K562 (cell line): ENCODE results near the gene ERG28. TPM values are rescaled to one million over a fixed set of nuclear protein-coding genes. Genes with fewer than 3 reads are reported as not detected.

Experiments used
- ATAC-seq: fragments of 200-7000 bp; cut with Tn5 transposase; 3 replicates; pipeline ENCODE4 v1.9.1; 2020; ENCODE audit warnings: moderate library complexity
- BruUV-seq: library from RNA; stranded (reverse); fragments of 400-500 nt; replicated peaks from 2 replicates; lab custom pipeline; 2021; lab: Mats Ljungman, UMichigan
- CTCF ChIA-PET: fragments of 300-600 bp; formaldehyde crosslinking; extraction: SDS; loops from one replicate; lab custom pipeline; 2021; ENCODE audit warnings: low intra/inter-chr PET ratio; lab: Yijun Ruan, JAX
- POLR2A ChIA-PET: fragments of 300-600, 350-650 bp; sonication (Branson Sonifier 250); formaldehyde crosslinking; extraction: SDS; loops from one replicate; lab custom pipeline; 2021; ENCODE audit warnings: antibody characterized with exemption, inconsistent platforms; lab: Yijun Ruan, JAX
- DNase-seq, 4 experiments: peaks; one replicate each; pipeline versions ENCODE4 v3.0.0 to v3.0.0-alpha.2; 2011 to 2018; ENCODE audit warnings: low spot score in 3 of 4, mixed read lengths in 3 of 4; ENCODE audit errors: extremely low read depth in 1 of 4
- FAIRE-seq: peaks from 2 replicates; lab custom pipeline; 2011; peaks lifted over from hg19 to GRCh38; lab: Jason Lieb, UNC
- H2AFZ ChIP-seq: 2 replicates; pipeline ENCODE4 v1.6.0; 2011; ENCODE audit warnings: low read depth, low read length, control low read depth, inconsistent platforms
- H3K27ac ChIP-seq: fragments of 200-600 bp; 3 replicates; pipeline ENCODE4 v1.8.0; 2011; ENCODE audit warnings: low read depth, mild to moderate bottlenecking, control low read depth, inconsistent platforms, low read length, moderate library complexity, mixed read lengths; ENCODE audit errors: extremely low read depth
- H3K27me3 ChIP-seq, 2 experiments: fragments of 300-600 bp in 1 of 2; 2 replicates in 1 of 2; 3 replicates in 1 of 2; pipeline versions ENCODE4 v1.6.0 to v1.8.0; 2011; ENCODE audit warnings: inconsistent platforms in 2 of 2, low read length in 2 of 2, mild to moderate bottlenecking in 1 of 2, mixed read lengths in 1 of 2, moderate library complexity in 1 of 2; ENCODE audit not compliant: control insufficient read depth in 2 of 2, insufficient read depth in 2 of 2
- H3K36me3 ChIP-seq: fragments of 300-600 bp; 3 replicates; pipeline ENCODE4 v1.8.0; 2011; ENCODE audit warnings: mild to moderate bottlenecking, low read length, inconsistent platforms; ENCODE audit not compliant: control insufficient read depth, insufficient read depth
- H3K4me1 ChIP-seq, 2 experiments: fragments of 200-600 bp in 1 of 2; replicated peaks in 1 of 2; 2 replicates in 1 of 2; 3 replicates in 1 of 2; pipeline versions ENCODE4 v1.5.1 to v1.8.0; 2011; ENCODE audit warnings: inconsistent platforms in 2 of 2, low read length in 2 of 2, mild to moderate bottlenecking in 1 of 2, mixed read lengths in 1 of 2, moderate library complexity in 1 of 2; ENCODE audit not compliant: control insufficient read depth in 2 of 2, insufficient read depth in 2 of 2
- H3K4me2 ChIP-seq: 2 replicates; pipeline ENCODE4 v1.6.1; 2011; ENCODE audit warnings: low read length, control low read depth, inconsistent platforms, mixed read lengths; ENCODE audit not compliant: insufficient read depth
- H3K4me3 ChIP-seq: fragments of 200-600 bp; sonication (generic), shearing (Covaris generic); 2 replicates; pipeline ENCODE4 v1.5.1; 2016; ENCODE audit warnings: control low read depth, inconsistent platforms
- H3K79me2 ChIP-seq: fragments of 200-600 bp; 3 replicates; pipeline ENCODE4 v1.8.0; 2011; ENCODE audit warnings: low read length, inconsistent platforms; ENCODE audit not compliant: control insufficient read depth, insufficient read depth
- H3K9ac ChIP-seq, 2 experiments: 2 replicates each; pipeline versions ENCODE4 v1.6.0 to v1.6.1; 2011; ENCODE audit warnings: low read depth in 2 of 2, low read length in 2 of 2, control low read depth in 1 of 2, inconsistent platforms in 1 of 2, mild to moderate bottlenecking in 1 of 2, mixed read lengths in 1 of 2; ENCODE audit not compliant: insufficient read depth in 1 of 2
- H3K9me1 ChIP-seq: one replicate; pipeline ENCODE4 v1.6.0; 2011; ENCODE audit warnings: inconsistent platforms, mild to moderate bottlenecking, low read length, moderate library complexity; ENCODE audit not compliant: control insufficient read depth, insufficient read depth
- H3K9me3 ChIP-seq: replicated peaks from 2 replicates; pipeline ENCODE4 v1.5.1; 2011; ENCODE audit warnings: low read depth, low read length, inconsistent platforms; ENCODE audit not compliant: control insufficient read depth, insufficient read depth
- H4K20me1 ChIP-seq: replicated peaks from 2 replicates; pipeline ENCODE4 v1.6.1; 2011; ENCODE audit warnings: low read length, inconsistent platforms, mixed read lengths; ENCODE audit not compliant: control insufficient read depth, insufficient read depth
- CHD7 ChIP-seq: fragments of 200-600 bp; sonication (generic); IDR thresholded peaks from one replicate; pipeline ENCODE4 v1.6.1; 2012; ENCODE audit warnings: mild to moderate bottlenecking, low read depth, low read length, inconsistent platforms
- DMBX1 ChIP-seq: fragments of 250-450 bp; sonication (Bioruptor Pico); IDR thresholded peaks from 2 replicates; pipeline ENCODE4 v1.8.0; 2022; ENCODE audit warnings: inconsistent platforms, mild to moderate bottlenecking, moderate library complexity, borderline replicate concordance
- ILK ChIP-seq: fragments of 450-650 bp; IDR thresholded peaks from 2 replicates; pipeline ENCODE4 v1.6.1; 2016; ENCODE audit warnings: missing genetic modification characterization, low read depth, mild to moderate bottlenecking, missing compliant biosample characterization, moderate library complexity, borderline replicate concordance
- PHB ChIP-seq: fragments of 250-450 bp; sonication (Bioruptor Pico); IDR thresholded peaks from 2 replicates; pipeline ENCODE4 v1.5.0; 2021
- TCF7 ChIP-seq: sonication (generic); IDR thresholded peaks from 2 replicates; pipeline ENCODE4 v1.6.1; 2016; ENCODE audit warnings: antibody characterized with exemption, borderline replicate concordance
- THRA ChIP-seq: fragments of 450-650 bp; IDR thresholded peaks from 2 replicates; pipeline ENCODE4 v1.6.1; 2017; ENCODE audit warnings: mild to moderate bottlenecking, moderate library complexity
- USF2 ChIP-seq: sonication (generic); formaldehyde crosslinking; IDR thresholded peaks from 2 replicates; pipeline ENCODE4 v1.5.0; 2020; ENCODE audit warnings: missing genetic modification reagents
- WGBS: fragments of 100-300 bp; shearing (Covaris generic); methylation state at CpG from one replicate; pipeline ENCODE4 v1.1.6; 2016; ENCODE audit warnings: low coverage, mixed read lengths; ENCODE audit not compliant: insufficient coverage; ENCODE audit errors: missing lambda C conversion rate; 5-methylcytosine and 5-hydroxymethylcytosine counted together
- in situ Hi-C: fragments of 300-500 bp; cut with MboI; formaldehyde crosslinking; loops from 4 replicates; pipeline ENCODE4 v1.15.0; 2018; ENCODE audit warnings: inconsistent platforms, mixed read lengths
- intact Hi-C: fragments of 100-400 bp; cut with micrococcal nuclease; formaldehyde crosslinking; loops from 2 replicates; pipeline ENCODE4 v1.14.2; 2022
- polyA plus RNA-seq, 8 experiments: library from polyadenylated mRNA; depleted of rRNA in 4 of 8; stranded (reverse) in 5 of 8; unstranded in 3 of 8; fragments of >200 nt; fragmentation: Nextera tagmentation in 2 of 8; fragmentation: Illumina TruSeq in 1 of 8; extraction: Ambion mirVana in 2 of 8; extraction: Trizol in 1 of 8; gene quantifications; 2 replicates each; pipeline versions ENCODE4 v1.2.1 to v1.2.3, GENCODE V29; 2011 to 2014; ENCODE audit warnings: inconsistent platforms in 1 of 8, missing spikeins in 1 of 8
- total RNA-seq, 7 experiments: library from RNA; depleted of rRNA in 6 of 7; stranded (reverse); fragments of >200 nt in 6 of 7; fragmentation: Illumina TruSeq in 2 of 7; extraction: Trizol in 2 of 7; gene quantifications; 2 replicates each; pipeline versions ENCODE4 v1.2.1 to v1.2.3, GENCODE V29; 2011 to 2021; ENCODE audit warnings: low replicate concordance in 1 of 7

The ERG28 gene
- total and polyA plus RNA-seq, 9 of the 15 experiments (the other 6 are each of a cell fraction or from before 2014, with no cell fraction given): 3.1 to 34.2 (median 14.2) TPM

GRCh38 chr14:75673345-75674035 lies 12.8 kb upstream of the ERG28 start:
- no peak for ATAC-seq
- intact Hi-C loops (no loop called here), in situ Hi-C loops (loop anchor here (25.0 kb wide), 1 partner anchor 536 kb away; the partner anchor contains the start of gene NEK9)
- no peaks in the 10 kb centered on the region for H3K27me3 ChIP-seq
- no peaks in the 10 kb centered on the region for H4K20me1 ChIP-seq
- H3K36me3 ChIP-seq: peaks cover 9% of the 10 kb centered on the region; the same call in 2 of the 3 replicates
- H3K9me1 ChIP-seq: peaks cover 8% of the 10 kb centered on the region
- CTCF ChIA-PET: no interaction called here
- H2AFZ ChIP-seq: no peak overlapping the region
- no peak overlapping the region for H3K4me3 ChIP-seq
- H3K4me2 ChIP-seq: no peak overlapping the region
- no peak for DNase-seq
- no peaks in the 10 kb centered on the region for H3K79me2 ChIP-seq
- H3K4me1 ChIP-seq: no peaks in the 10 kb centered on the region
- no peaks in the 10 kb centered on the region for H3K9me3 ChIP-seq
- FAIRE-seq: no peak
- WGBS: 82% methylated on average over 4 of the region's 4 CpGs
- no peak overlapping the region for H3K27ac ChIP-seq
- no TSS peak for BruUV-seq
- POLR2A ChIA-PET: interaction anchor here (1.1 kb wide), 1 partner anchor 25 kb away, joined by 4 read pairs; no protein-coding TSS in a partner anchor
- no peak overlapping the region for H3K9ac ChIP-seq
- no peak for TF ChIP-seq USF2 (CRISPR knock-in tag)
- TF ChIP-seq TCF7: no peak
- TF ChIP-seq ILK (tag): no peak
- TF ChIP-seq PHB (CRISPR knock-in tag): no peak
- TF ChIP-seq CHD7: no peak
- TF ChIP-seq THRA: no peak
- TF ChIP-seq DMBX1: no peak
